Embryonic facial prominence (tissue), 1 donor: ENCODE measurements around the gene ZNF281.

ENCODE experiments used
- DNase-seq: peaks from one replicate; pipeline ENCODE4 v3.0.0-alpha.2; 2016; ENCODE audit errors: extremely low spot score

Gene ZNF281

DNA sequence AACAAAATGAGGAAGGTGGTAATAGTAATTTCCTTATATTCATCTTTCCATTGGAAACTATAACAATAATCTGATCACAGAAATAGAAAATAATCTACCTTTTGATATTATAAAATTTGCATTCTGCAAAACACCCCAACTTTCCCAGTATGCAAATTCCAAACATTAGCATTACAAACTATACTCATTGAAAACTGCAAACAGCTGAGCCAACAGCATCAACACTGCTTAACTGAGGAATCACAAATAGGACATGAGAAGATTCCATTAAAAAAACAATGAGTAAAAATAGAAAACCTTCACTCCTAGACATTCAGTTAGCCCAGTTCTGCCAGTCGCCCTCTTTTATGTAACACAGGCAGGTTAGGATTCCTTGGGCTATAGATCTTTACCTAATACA lies 18.1 kb downstream of the ZNF281 start:
- DNase-seq = no peak

- no peak for DNase-seq
These were observed 21.0 kb downstream of the ZNF281 start for GRCh38 chr1:200388791-200389190.

DNA sequence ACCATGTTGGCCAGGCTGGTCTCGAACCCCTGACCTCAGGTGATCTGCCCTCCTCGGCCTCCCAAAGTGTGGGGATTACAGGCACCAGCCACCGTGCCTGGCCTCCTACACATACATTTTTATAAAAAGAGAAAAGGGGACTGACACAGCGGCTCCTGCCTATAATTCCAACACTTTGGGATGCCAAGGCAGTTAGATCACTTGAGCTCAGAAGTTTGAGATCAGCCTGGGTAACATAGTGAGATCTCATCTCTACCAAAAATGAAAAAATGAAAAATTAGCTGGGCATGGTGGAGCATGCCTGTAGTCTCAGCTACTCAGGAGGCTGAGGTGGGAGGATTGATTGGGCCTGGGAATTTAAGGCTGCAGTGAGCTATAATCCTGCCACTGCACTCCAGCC lies 23.4 kb downstream of the ZNF281 start:
- no peak for DNase-seq

- DNase-seq = no peak
These were observed 24.9 kb downstream of the ZNF281 start for GRCh38 chr1:200384818-200385390.

DNA sequence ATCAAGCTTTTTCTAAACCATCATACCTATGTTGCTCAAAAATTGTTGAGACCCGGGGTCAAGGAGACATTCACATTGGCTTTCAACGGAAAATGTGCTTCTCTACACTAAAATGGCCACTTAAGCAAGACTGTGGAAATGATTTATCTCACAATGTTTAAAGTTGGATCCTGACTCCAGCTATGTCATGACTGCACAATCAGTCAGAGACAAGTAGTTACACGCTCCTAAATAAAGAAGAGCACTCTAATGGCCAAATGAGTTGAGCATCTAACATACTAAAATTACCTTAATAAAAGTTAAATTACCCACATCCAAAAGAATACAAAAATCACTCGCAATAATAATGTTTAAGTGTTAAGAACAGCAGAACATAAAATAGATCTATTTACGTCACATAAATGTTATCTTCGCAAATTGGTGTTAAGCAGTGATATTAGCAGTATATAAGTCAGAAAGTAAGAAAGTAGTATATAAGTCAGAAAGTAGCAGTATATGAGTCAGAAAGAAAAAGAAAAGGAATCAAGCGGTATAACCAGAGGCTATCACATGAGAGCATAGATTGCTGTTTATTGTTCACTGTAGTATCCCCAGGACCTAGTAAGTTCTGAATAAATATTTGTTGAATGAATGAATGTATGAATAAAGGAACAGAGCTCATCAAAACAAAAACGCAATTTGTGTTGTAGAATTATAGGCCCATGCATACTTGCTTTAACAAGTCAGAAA lies 28.4 kb downstream of the ZNF281 start:
- no peak for DNase-seq

GRCh38 chr1:200380589-200381021 lies 29.2 kb downstream of the ZNF281 start:
- DNase-seq = no peak

DNA sequence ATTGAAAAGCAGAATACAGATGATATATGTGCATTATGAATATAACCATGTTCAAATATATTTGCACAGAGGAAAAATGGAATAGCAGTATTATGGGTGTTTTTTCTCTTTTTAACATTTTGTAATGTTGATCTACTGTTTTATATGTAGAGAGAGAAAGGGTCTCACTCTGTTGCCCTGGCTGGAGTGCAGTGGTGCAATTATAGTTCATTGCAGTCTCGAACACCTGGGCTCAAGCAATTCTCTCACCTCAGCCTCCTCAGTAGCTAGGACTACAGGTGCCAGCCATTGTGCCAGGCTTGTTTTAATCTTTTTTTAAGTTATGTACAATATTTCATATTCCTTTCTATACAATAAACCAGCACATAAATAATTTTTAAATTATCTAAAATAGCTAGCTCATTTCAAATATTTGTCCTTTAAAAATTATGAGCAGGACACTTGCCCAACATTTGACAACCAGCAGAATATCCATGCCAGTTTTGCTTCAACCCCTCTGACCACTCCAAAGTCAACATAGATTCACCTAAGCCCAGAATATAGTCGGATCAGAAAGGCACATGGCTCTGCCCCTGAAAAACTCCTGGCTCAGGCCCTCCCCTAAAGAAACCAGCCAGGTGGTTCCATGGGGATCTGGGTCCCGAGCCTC lies 29.8 kb downstream of the ZNF281 start:
- no peak for DNase-seq

- DNase-seq = no peak
These were observed 30.4 kb downstream of the ZNF281 start for GRCh38 chr1:200379432-200379757.

DNA sequence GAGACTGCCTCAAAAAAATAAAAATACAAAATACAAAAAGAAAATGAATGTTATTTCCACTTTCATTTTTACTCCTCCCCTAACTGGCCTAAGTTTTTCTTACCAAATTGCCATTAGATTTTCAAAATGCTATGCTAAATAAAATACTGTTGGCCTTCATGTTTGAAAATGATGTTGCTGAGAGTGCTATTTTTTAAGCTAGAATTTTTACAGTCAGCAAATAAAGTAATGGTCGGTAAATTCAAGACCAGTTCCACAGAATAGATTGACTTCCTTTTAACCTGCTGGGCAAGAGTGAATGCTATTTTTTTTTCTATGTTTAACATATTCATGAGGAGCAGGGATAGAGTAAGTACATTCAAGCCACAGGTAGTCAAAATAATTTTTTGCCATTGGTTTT lies 31.7 kb downstream of the ZNF281 start:
- DNase-seq = no peak

DNA sequence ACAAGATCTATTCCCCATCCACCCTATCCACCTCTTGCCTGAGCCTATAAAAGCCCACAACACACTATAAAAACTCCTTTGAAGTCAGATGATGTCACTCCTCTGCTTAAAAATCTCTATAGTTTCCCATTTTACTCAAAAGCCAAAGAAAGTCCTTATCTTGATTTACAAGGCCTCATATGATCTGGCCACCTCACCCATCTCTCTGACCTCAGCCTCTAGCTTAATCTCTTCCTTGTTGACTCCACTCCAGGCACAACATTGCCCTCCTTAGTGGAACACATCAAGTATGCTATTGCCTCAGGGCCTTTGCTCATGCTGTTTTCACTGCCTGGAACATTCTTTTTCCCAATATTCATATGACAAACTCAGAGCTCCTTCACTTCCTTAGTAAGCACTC lies 33.3 kb downstream of the ZNF281 start:
- DNase-seq = no peak

DNA sequence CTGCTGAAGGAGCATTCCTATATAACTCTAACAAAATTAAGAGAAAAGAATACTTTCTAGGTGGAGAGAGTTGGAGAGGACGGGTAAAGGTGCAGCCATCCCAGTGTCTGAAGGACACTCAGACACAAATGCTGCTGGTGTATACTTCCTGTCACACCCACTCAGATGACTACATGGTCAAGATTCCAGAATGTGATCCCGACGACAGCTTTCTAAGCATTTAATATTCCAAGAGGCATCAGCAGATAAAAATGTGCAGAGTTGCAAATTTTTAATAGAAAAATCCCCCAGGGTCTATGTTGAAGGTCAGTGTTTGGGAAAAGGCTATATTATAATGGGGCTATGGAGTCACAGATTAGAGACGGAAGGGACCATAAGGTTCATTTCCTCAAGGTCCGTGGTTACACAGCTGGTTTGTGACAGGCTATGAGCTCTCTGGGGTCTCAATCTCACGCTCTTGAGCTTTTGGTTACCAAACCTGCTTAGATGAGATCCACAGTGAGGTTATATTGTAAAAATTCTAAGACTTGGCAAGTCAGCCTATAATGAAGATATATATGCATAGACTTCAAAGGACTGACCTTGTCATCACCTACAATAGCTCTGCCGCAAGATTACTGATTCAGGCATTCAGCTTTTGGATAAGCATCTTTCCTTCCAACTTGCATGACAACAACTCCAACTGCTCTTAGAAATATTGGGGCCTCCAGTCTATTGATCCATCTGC lies 35.1 kb downstream of the ZNF281 start:
- no peak for DNase-seq

- DNase-seq = no peak
These were observed 36.0 kb downstream of the ZNF281 start for GRCh38 chr1:200373811-200374231.

DNA sequence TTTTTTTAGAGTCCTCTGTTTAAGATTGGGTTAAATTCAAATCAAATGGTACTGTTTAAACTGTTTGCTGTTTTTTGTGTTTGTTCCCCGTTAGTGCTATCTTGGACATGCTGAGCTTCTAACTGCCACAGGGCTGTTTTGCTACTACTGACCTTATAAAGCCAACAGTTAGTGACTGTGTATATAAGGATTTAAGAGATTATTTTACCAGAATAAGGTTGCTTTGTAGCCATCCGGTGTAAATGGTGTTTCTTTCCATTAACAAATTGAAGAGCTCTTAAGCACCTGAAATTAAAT lies 37.0 kb downstream of the ZNF281 start:
- no peak for DNase-seq

- no peak for DNase-seq
These were observed 37.5 kb downstream of the ZNF281 start for GRCh38 chr1:200372095-200372884.

DNA sequence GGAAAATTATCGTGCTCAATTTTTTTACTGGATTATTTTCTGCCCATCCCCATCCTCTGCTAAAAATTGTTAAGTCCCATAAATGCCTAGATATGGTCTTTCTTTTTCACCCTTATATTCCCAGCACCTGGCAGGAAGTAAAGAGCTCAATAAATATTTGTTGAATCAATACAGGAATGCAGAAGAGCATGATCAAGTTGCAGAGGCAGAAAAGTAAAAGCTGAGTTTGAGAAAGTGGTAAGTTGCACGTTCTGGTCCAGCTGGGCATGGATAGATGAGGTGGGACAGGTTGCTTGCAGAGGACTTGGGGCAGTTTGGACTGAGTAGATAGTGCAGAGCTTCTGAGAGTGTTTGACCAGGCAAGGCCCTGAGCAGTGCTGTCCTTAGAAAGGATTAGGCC lies 40.1 kb downstream of the ZNF281 start:
- DNase-seq = no peak

- no peak for DNase-seq
These were observed 40.7 kb downstream of the ZNF281 start for GRCh38 chr1:200369131-200369530.

DNA sequence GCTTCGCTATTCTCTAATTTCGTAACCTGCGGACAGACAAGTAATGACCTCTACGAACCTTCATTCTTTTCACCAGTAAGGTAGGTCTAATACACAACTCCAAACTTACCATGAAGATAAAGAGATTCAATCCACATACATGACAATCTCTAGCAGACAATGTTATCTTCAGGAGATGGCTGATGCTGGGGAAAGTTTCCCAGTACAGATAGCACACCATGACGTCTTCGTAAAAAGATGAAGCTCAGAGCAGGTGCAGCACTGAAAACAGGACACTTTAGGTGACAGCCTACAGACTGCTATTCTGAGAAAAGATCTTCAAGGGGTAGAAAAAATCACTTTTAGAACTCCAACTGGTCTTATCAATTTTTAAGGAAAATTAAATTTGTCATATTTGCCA lies 41.3 kb downstream of the ZNF281 start:
- no peak for DNase-seq

DNA sequence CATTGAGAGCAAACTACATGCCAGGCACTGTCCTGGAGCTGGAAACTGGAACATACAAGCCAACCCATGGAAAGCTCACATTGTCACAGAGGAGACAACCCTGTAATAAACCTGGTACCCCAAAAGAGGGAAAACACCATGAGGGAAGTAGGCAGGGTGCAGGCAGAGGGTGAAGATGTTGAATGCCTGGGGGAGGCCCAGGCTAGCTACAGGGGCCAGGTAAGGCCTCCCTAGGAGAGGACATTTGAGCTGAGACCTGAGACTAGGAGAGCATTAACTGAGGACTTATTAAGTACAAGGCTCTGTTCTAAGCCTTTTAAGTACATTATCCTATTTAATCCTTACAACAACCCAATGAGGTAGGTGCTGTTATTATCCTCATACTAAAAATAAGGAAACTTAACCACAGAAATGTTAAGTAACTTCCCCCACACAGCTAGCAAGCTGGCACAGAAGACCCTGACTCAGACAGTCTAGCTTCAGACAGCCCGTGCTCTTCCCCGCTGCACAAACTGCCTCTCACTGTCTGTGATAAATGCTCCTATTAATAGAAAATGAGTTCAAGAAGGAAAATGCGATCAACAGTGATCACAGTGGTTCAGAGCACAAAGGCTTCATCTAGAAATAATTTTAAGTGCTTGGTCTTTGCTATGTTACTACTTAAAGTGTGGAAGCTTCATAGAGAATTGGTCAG lies 41.8 kb downstream of the ZNF281 start:
- no peak for DNase-seq

- DNase-seq = no peak
These were observed 43.1 kb downstream of the ZNF281 start for GRCh38 chr1:200366577-200367253.

DNA sequence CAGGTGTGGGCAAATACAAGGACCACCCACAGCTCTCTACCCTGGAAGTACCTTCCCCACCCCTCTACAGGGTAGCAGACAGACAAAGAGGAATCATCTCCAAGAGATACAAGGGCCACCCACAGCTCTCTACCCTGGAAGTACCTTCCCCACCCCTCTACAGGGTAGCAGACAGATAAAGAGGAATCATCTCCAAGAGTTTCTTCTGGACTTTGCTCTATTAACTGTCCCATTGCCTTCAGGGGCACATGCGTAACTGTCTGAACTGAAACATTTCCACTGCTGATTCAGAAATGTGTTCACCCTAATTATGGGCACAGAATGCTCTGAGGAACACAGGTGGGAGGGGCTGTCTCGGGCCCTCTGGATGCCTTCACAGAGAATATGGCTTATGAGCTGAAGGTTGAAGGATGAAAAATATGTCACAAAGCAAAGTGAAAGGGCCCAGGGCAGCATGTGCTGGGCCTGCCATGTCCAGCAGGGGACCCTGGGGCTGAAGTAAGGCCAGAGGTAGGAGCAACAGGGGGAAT lies 43.9 kb downstream of the ZNF281 start:
- DNase-seq = no peak

DNA sequence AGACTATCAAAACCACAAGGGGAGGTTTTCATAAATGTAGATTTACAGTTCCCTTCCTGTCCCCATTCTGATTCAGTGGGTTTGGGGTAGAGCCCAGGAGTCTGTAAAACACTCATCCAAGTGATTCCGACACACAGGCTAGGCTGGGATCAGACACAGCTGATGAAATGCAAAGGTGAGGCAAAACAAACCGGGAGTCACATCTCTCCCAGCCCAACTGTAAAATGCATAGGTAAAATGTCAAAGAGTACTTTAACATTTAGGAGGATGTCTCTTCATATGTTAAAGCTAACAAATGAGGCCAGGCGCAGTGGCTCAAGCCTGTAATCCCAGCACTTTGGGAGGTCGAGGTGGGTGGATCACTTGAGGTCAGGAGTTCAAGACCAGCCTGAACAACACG lies 45.0 kb downstream of the ZNF281 start:
- no peak for DNase-seq
